Calu3 (cell line): ENCODE data around the gene LTV1. TPM values are rescaled to one million over a fixed set of nuclear protein-coding genes. Genes with fewer than 3 reads are reported as not detected.

Experiments
- BruUV-seq: library from RNA; stranded (reverse); fragments of 400-500 nt; replicated peaks from 2 replicates; lab custom pipeline; 2021; lab: Mats Ljungman, UMichigan
- CTCF ChIA-PET: fragments of 300-600 bp; sonication (Branson Sonifier 250); formaldehyde crosslinking; loops from one replicate; lab custom pipeline; 2022; ENCODE audit warnings: antibody characterized with exemption; lab: Charles Lee
- DNase-seq: peaks from one replicate; pipeline ENCODE4 v3.0.0; 2022
- H3K27ac Mint-ChIP-seq: one replicate; pipeline ENCODE4 v1.8.0; 2022; ENCODE audit warnings: mixed read lengths; ENCODE audit not compliant: unreplicated experiment
- H3K27me3 Mint-ChIP-seq: one replicate; pipeline ENCODE4 v1.8.0; 2022; ENCODE audit warnings: mixed read lengths; ENCODE audit not compliant: unreplicated experiment
- H3K36me3 Mint-ChIP-seq: one replicate; pipeline ENCODE4 v1.8.0; 2022; ENCODE audit warnings: mild to moderate bottlenecking, moderate library complexity, mixed read lengths; ENCODE audit not compliant: insufficient read depth, unreplicated experiment
- H3K4me1 Mint-ChIP-seq: one replicate; pipeline ENCODE4 v1.8.0; 2022; ENCODE audit warnings: mild to moderate bottlenecking, low read depth, mixed read lengths; ENCODE audit not compliant: unreplicated experiment
- H3K4me3 Mint-ChIP-seq: one replicate; pipeline ENCODE4 v1.8.0; 2022; ENCODE audit warnings: mild to moderate bottlenecking, low read depth, moderate library complexity, mixed read lengths; ENCODE audit not compliant: unreplicated experiment
- H3K9me3 Mint-ChIP-seq: one replicate; pipeline ENCODE4 v1.8.0; 2022; ENCODE audit warnings: low read depth, mixed read lengths; ENCODE audit not compliant: unreplicated experiment
- CTCF ChIP-seq: fragments of 200-600 bp; IDR thresholded peaks from one replicate; pipeline ENCODE4 v1.8.0; 2022; ENCODE audit warnings: antibody characterized with exemption; ENCODE audit not compliant: unreplicated experiment
- intact Hi-C: fragments of 100-400 bp; cut with micrococcal nuclease; formaldehyde crosslinking; loops from one replicate; pipeline ENCODE4 v1.10.0; 2022; ENCODE audit not compliant: unreplicated experiment
- total RNA-seq: library from RNA; stranded (reverse); gene quantifications from 2 replicates; pipeline ENCODE4 v1.2.3, GENCODE V29; 2022

Gene LTV1
- total RNA-seq, 1 experiment from 2014 or later = 21.8 TPM

- TF ChIP-seq CTCF = no peak
- Mint-ChIP-seq H3K36me3 (no peaks in the 10 kb centered on the region), H3K27me3 (no peaks in the 10 kb centered on the region), H3K4me1 (no peaks in the 10 kb centered on the region), H3K4me3 (no peak overlapping the region), H3K27ac (no peak overlapping the region), H3K9me3 (no peaks in the 10 kb centered on the region)
- CTCF ChIA-PET = no interaction called here
- intact Hi-C loops = no loop called here
- no TSS peak for BruUV-seq
- DNase-seq = no peak
These were observed 57.2 kb downstream of the LTV1 start for GRCh38 chr6:143900358-143900757.

- no TSS peak for BruUV-seq
- Mint-ChIP-seq H3K27ac (no peak overlapping the region), H3K27me3 (no peaks in the 10 kb centered on the region), H3K4me1 (no peaks in the 10 kb centered on the region), H3K4me3 (no peak overlapping the region), H3K36me3 (no peaks in the 10 kb centered on the region), H3K9me3 (peaks cover 4% of the 10 kb centered on the region)
- TF ChIP-seq CTCF = no peak
- no peak for DNase-seq
- intact Hi-C loops = no loop called here
- CTCF ChIA-PET = no interaction called here
These were observed 59.0 kb downstream of the LTV1 start for GRCh38 chr6:143901885-143902750.

GRCh38 chr6:143902827-143903226 lies 59.7 kb downstream of the LTV1 start:
- Mint-ChIP-seq H3K9me3 (peaks cover 4% of the 10 kb centered on the region), H3K4me1 (no peaks in the 10 kb centered on the region), H3K36me3 (no peaks in the 10 kb centered on the region), H3K4me3 (no peak overlapping the region), H3K27ac (no peak overlapping the region), H3K27me3 (no peaks in the 10 kb centered on the region)
- DNase-seq = no peak
- no peak for TF ChIP-seq CTCF
- BruUV-seq = no TSS peak
- intact Hi-C loops = no loop called here
- CTCF ChIA-PET = no interaction called here

- H3K27me3 Mint-ChIP-seq = peaks cover 62% of the 10 kb centered on the region
- H3K36me3 Mint-ChIP-seq = no peaks in the 10 kb centered on the region
- no peak overlapping the region for H3K27ac Mint-ChIP-seq
- CTCF ChIA-PET = no interaction called here
- no peak for TF ChIP-seq CTCF
- no TSS peak for BruUV-seq
- H3K4me1 Mint-ChIP-seq = no peaks in the 10 kb centered on the region
- no peak for DNase-seq
- no peak overlapping the region for H3K4me3 Mint-ChIP-seq
- H3K9me3 Mint-ChIP-seq = peaks cover 12% of the 10 kb centered on the region
- intact Hi-C loops = no loop called here
These were observed 67.9 kb downstream of the LTV1 start for GRCh38 chr6:143911028-143911427.
